Measurements from ENCODE around the gene TMEM38A. TPM values are rescaled to one million over a fixed set of nuclear protein-coding genes. Genes with fewer than 3 reads are reported as not detected.

Gene TMEM38A
- total and polyA plus RNA-seq, 7 donors: 1.2 to 7.5 (median 4.2) TPM

GRCh38 chr19:16628984-16629691 is 31.8 kb upstream of the TMEM38A start:
- DNase-seq: peak; percentile 88

GRCh38 chr19:16631465-16631864 is 29.5 kb upstream of the TMEM38A start:
- no peak overlapping the region for H3K4me3 ChIP-seq
- intact Hi-C loops (cut with DNase I): no loop called here
- no peaks in the 10 kb centered on the region for H3K27me3 ChIP-seq
- H3K36me3 ChIP-seq: peaks cover 0 to 57% (median 5%) of the 10 kb centered on the region in 4 donors
- H3K27ac ChIP-seq: no peak overlapping the region
- 93 to 96% methylated on average over 6 of the region's 6 CpGs for WGBS, 2 donors
- peaks cover 0 to 24% (median 20%) of the 10 kb centered on the region in 4 donors for H3K4me1 ChIP-seq
- TF ChIP-seq POLR2AphosphoS5 (IDR thresholded peaks at IDR 0.05) (no peak), POLR2A (IDR thresholded peaks at IDR 0.05) (no peak), EP300 (IDR thresholded peaks at IDR 0.05) (no peak), CTCF (IDR thresholded peaks at IDR 0.05) (no peak)
- H3K9me3 ChIP-seq: no peaks in the 10 kb centered on the region
- no peak for DNase-seq

More at GRCh38 chr19:16628984-16629691, 31.8 kb upstream of the TMEM38A start:
- peaks cover 0 to 42% (median 33%) of the 10 kb centered on the region in 4 donors for H3K4me1 ChIP-seq
- TF ChIP-seq CTCF (IDR thresholded peaks at IDR 0.05): no peak
- TF ChIP-seq EP300 (IDR thresholded peaks at IDR 0.05): peak in 1 of 4 donors; percentile 38
- TF ChIP-seq POLR2AphosphoS5 (IDR thresholded peaks at IDR 0.05): peak; percentile 38 to 75 (median 67)
- no peak for TF ChIP-seq POLR2A (IDR thresholded peaks at IDR 0.05)
- peak overlapping the region; percentile 66 to 99 (median 80) for H3K4me3 ChIP-seq
- H3K9me3 ChIP-seq: no peaks in the 10 kb centered on the region
- no peaks in the 10 kb centered on the region for H3K27me3 ChIP-seq
- H3K36me3 ChIP-seq: peaks cover 0 to 48% (median 5%) of the 10 kb centered on the region in 4 donors
- WGBS, 2 donors: 3 to 7% methylated on average over 23 of the region's 23 CpGs
- intact Hi-C loops (cut with DNase I): loop anchor here (1.0 to 2.0 kb wide), 4 partner anchors 31 to 133 kb away; partner anchors contain the start of genes C19orf44, CALR3, CHERP and SLC35E1
- H3K27ac ChIP-seq: peak overlapping the region; percentile 92 to 99 (median 96)

GRCh38 chr19:16637535-16637934 is 23.4 kb upstream of the TMEM38A start:
- Histone ChIP-seq H3K27ac (no peak overlapping the region), H3K36me3 (peaks cover 0 to 76% (median 21%) of the 10 kb centered on the region in 4 donors), H3K27me3 (no peaks in the 10 kb centered on the region), H3K4me1 (peaks cover 0 to 4% (median 2%) of the 10 kb centered on the region in 4 donors), H3K4me3 (no peak overlapping the region), H3K9me3 (no peaks in the 10 kb centered on the region)
- DNase-seq: no peak
- TF ChIP-seq POLR2A (IDR thresholded peaks at IDR 0.05) (no peak), EP300 (IDR thresholded peaks at IDR 0.05) (no peak), CTCF (IDR thresholded peaks at IDR 0.05) (no peak), POLR2AphosphoS5 (IDR thresholded peaks at IDR 0.05) (no peak)
- intact Hi-C loops (cut with DNase I): no loop called here

GRCh38 chr19:16638666-16639065 is 22.3 kb upstream of the TMEM38A start:
- intact Hi-C loops (cut with DNase I): no loop called here
- Histone ChIP-seq H3K36me3 (peaks cover 0 to 76% (median 29%) of the 10 kb centered on the region in 4 donors), H3K4me3 (no peak overlapping the region), H3K9me3 (no peaks in the 10 kb centered on the region), H3K4me1 (peaks cover 0 to 4% (median 2%) of the 10 kb centered on the region in 4 donors), H3K27me3 (no peaks in the 10 kb centered on the region), H3K27ac (no peak overlapping the region)
- DNase-seq: no peak
- TF ChIP-seq POLR2A (IDR thresholded peaks at IDR 0.05): no peak
- WGBS, 2 donors: 100% methylated on average over 1 of the region's 1 CpG

GRCh38 chr19:16640951-16641350 is 20.0 kb upstream of the TMEM38A start:
- DNase-seq: no peak
- no peak overlapping the region for H3K4me3 ChIP-seq
- H3K27me3 ChIP-seq: no peaks in the 10 kb centered on the region
- H3K9me3 ChIP-seq: no peaks in the 10 kb centered on the region
- H3K4me1 ChIP-seq: peaks cover 0 to 4% (median 2%) of the 10 kb centered on the region in 4 donors
- WGBS, 2 donors: 89 to 98% methylated on average over 1 of the region's 1 CpG
- no peak overlapping the region for H3K27ac ChIP-seq
- TF ChIP-seq CTCF (IDR thresholded peaks at IDR 0.05): no peak
- no peak for TF ChIP-seq EP300 (IDR thresholded peaks at IDR 0.05)
- TF ChIP-seq POLR2AphosphoS5 (IDR thresholded peaks at IDR 0.05): no peak
- no peak for TF ChIP-seq POLR2A (IDR thresholded peaks at IDR 0.05)
- intact Hi-C loops (cut with DNase I): no loop called here
- peaks cover 6 to 81% (median 43%) of the 10 kb centered on the region in 4 donors for H3K36me3 ChIP-seq

Measured in sigmoid colon (tissue), 7 donors.